ENCODE measurements around the gene ABCA3.

Gene ABCA3

DNA sequence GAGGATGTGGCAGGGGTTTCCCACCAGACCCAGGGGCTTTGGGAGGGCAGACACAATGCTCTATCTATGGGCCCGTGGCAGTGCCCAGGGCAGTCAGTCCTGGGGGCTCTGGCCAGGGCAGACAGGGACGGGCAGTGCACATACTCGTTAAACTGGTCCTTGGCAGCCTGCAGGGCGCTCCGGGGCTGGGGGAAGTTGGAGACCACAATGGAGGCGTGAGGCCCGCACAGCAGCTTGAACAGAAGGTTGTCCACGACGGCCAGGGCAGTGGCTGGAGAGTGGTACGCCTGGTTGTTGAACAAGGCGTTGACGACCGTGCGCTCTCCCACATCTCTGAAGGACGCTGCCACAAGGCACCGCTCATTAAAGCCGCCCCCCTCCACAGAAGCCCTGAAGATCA lies 54.0 kb downstream of the ABCA3 start:
- TF ChIP-seq, protein P1, sequence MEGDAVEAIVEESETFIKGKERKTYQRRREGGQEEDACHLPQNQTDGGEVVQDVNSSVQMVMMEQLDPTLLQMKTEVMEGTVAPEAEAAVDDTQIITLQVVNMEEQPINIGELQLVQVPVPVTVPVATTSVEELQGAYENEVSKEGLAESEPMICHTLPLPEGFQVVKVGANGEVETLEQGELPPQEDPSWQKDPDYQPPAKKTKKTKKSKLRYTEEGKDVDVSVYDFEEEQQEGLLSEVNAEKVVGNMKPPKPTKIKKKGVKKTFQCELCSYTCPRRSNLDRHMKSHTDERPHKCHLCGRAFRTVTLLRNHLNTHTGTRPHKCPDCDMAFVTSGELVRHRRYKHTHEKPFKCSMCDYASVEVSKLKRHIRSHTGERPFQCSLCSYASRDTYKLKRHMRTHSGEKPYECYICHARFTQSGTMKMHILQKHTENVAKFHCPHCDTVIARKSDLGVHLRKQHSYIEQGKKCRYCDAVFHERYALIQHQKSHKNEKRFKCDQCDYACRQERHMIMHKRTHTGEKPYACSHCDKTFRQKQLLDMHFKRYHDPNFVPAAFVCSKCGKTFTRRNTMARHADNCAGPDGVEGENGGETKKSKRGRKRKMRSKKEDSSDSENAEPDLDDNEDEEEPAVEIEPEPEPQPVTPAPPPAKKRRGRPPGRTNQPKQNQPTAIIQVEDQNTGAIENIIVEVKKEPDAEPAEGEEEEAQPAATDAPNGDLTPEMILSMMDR (IDR thresholded peaks at IDR 0.05), result no peak

DNA sequence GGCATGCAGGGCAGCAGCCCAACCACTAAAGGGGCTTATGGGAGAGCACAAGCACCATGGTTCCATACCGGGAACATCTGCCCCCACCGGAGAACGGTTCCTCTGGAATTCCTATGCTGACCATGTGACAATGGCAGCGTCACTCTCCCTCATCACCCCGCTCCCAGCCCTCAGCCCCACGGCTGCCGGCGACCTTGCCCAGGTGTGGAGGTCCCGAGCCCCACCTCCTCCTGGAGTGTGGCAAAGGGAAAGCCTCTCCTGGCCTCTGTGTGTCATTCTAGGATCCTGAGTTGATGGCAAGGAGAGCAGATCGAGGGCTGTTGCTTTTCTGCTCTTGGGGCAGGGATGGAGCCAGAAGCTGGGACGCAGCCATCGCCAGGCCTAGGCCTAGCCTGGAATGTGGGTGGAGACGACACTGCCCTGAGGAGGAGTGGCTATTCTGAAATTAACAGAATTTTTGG lies 54.8 kb downstream of the ABCA3 start:
- TF ChIP-seq, protein P1 (IDR thresholded peaks at IDR 0.05), result no peak

DNA sequence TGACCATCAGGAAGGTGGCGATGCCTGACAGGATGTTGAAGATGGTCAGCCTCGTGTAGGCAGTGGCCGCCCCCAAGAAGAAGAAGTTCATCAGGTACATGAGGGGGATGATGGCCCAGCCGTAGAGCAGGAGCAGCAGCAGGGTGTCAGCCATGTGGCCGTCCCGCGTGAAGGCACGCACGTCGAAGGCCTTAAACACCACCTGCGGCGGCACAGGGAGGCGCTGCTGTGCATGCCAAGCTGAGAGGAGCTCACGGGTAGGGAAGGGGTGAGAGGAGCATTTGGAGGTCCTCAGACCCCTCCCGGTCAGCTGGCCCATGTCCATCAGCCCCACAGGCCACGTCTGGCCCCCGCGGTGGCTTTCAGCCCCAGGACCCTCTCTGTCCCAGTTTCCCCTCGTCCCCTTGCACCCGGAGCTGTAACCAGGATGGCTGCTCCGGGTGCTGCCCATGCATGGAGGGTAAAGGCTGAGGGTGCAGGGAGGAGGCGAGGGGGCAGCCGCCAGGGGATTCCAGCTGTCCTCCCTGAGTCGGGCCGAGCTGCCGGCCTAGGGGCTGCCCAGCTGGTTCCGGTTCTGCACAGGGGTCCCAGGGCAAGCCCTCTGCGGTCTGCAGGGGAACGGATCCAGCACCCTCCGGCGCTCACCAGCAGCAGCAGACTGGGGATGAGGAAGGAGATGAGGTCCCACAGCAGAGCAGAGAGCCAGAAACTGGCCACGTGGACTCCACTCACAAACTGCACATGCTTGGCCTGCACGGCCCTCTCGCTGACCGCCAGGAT lies 55.5 kb downstream of the ABCA3 start:
- TF ChIP-seq, protein P1 (IDR thresholded peaks at IDR 0.05), result no peak

DNA sequence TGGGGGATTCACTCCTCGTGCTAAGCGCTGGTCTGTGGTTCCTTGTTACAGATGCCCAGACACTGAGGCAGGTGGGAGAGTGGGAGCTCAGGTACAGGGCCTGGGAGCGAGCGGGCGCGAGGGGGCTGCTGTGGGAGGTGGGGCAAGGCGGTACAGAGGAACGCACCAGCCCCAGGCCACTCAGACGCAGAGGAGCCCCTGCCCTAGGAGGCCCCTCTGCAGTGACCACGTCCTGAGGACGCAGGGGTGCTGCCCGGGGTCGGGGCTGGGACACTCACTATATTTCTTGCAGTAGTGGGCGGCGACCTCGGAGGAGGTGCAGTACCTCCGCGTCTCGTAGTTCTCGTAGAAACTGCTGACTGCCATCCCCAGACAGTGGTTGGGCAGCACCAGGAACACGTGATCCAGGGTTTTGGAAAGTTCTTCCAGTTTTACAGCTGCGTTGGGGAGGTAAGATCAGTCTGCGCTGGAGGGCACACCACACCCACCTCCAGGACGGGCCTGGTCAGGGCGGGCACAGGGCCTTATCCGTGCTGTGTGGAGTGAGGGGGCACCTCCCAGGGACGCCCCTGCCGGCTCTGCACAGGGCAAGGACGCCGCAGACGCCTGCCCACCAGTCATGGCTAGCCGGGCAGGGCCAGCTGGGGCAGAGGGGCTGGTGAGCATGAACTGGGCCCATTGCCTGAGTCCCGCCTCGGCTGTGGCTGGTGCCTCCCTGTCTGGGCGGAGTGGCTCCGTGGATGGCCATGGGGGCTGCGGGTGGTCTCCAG lies 56.3 kb downstream of the ABCA3 start:
- TF ChIP-seq, protein P1 (IDR thresholded peaks at IDR 0.05), result no peak

DNA sequence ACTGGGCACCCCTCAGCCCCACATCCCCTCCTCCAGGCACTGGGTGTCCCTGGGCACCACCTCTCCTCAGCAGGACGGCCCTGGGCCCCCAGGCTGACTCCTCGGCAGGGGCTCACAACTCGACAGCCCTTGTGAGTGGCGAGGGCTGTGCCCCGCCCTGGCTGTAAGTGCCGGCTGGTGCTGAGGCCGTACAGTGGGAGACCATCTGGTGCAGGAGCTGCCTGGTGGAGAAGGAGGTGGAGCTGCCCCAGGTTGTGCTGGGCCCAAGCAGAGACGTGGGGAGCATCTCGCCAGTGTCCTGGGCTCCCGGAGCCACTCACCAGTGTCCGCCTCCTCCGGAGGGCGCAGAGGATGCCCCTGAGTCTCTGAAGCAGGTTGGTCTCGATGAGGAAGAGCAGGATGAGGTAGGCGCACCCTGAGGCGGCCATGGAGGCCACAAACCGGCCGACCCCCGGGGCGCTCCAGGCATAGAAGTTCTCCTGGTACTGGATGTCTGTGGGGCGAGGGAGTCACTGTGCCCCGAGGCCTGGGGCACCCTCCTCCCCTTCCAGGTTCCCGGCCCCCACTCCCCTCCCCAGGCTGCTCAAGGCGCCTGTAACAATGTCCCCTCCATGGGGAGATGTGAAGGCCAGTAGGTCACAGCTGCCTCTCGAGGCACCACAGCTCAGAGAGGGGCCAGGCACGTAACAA lies 57.5 kb downstream of the ABCA3 start:
- TF ChIP-seq, protein P1 (IDR thresholded peaks at IDR 0.05), result no peak

DNA sequence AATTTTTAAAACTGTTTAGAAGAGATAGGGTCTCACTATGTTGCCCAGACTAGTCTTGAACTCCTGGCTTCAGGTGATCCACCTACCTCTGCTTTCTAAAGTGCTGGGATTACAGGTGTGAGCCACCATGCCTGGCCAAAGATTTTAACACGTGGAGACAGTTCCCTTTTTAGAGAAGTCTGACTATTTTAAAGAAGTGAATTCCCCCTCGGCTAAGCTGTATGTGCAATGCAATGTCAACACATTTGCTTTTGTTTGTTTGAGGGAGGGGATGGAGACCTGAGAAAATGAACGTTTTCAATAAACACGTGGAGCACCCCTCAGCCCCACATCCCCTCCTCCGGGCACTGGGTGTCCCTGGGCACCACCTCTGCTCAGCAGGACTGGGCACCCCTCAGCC lies 58.3 kb downstream of the ABCA3 start:
- TF ChIP-seq, protein P1 (IDR thresholded peaks at IDR 0.05), result no peak

DNA sequence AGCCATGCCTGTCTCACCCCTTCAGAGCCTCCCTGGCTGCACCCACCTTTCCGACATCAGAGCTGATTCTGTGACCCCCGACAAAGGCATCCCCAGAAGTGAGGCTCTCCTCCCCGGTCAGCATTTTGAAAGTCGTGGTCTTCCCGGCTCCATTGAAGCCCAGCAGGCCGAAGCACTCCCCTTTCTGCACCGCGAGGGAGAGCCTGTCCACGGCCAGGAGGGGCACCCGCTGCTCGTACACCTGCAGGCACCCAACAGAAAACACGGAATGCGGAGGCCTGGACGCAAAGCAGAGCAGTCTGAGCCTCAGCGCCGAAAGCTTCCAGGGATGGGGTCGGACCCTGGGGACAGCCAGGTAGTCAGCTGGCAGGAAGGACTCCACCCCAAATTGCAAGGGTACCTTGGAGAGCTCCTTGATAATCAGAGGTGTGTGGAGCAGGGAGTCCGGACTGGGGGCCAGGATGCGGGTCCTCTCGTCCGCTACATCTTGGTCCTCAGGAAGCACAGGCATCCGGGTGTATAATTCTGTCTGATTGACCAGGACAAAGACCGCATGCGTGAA lies 59.5 kb downstream of the ABCA3 start:
- TF ChIP-seq, protein P1 (IDR thresholded peaks at IDR 0.05), result no peak
